GM19025 (cell line): ENCODE measurements around the gene CHMP5.

Experiments used
- ATAC-seq: cut with Tn5 transposase; IDR thresholded peaks from one replicate; pipeline ENCODE4 v1.9.1; 2021; ENCODE audit warnings: mild to moderate bottlenecking, low read depth, moderate library complexity; ENCODE audit not compliant: unreplicated experiment

Gene CHMP5

GRCh38 chr9:33242609-33243134 is 22.2 kb upstream of the CHMP5 start:
- no peak for ATAC-seq

GRCh38 chr9:33244137-33244784 is 20.6 kb upstream of the CHMP5 start:
- no peak for ATAC-seq

- ATAC-seq, result no peak
Observed at GRCh38 chr9:33245341-33245740, 19.5 kb upstream of the CHMP5 start.

- no peak for ATAC-seq
Observed at GRCh38 chr9:33246269-33246860, 18.5 kb upstream of the CHMP5 start.

- ATAC-seq, result no peak
Observed at GRCh38 chr9:33248606-33249005, 16.2 kb upstream of the CHMP5 start.

GRCh38 chr9:33249087-33249658 is 15.7 kb upstream of the CHMP5 start:
- peak; percentile 59 for ATAC-seq

- no peak for ATAC-seq
Observed at GRCh38 chr9:33249983-33250382, 14.9 kb upstream of the CHMP5 start.

- ATAC-seq, result no peak
Observed at GRCh38 chr9:33250458-33250995, 14.3 kb upstream of the CHMP5 start.

- ATAC-seq, result no peak
Observed at GRCh38 chr9:33254211-33254610, 10.6 kb upstream of the CHMP5 start.

- ATAC-seq, result no peak
Observed at GRCh38 chr9:33255014-33255413, 9.8 kb upstream of the CHMP5 start.

GRCh38 chr9:33255471-33255870 is 9.4 kb upstream of the CHMP5 start:
- no peak for ATAC-seq

GRCh38 chr9:33256236-33256635 is 8.6 kb upstream of the CHMP5 start:
- ATAC-seq, result no peak

- no peak for ATAC-seq
Observed at GRCh38 chr9:33257276-33257675, 7.6 kb upstream of the CHMP5 start.

- ATAC-seq, result no peak
Observed at GRCh38 chr9:33260372-33260771, 4.5 kb upstream of the CHMP5 start.

- no peak for ATAC-seq
Observed at GRCh38 chr9:33263131-33264002, 1.5 kb upstream of the CHMP5 start.

- ATAC-seq, result peak; percentile 21
Observed at GRCh38 chr9:33264003-33264472, 811 bp upstream of the CHMP5 start.

- ATAC-seq, result no peak
Observed at GRCh38 chr9:33265211-33265865, 489 bp downstream of the CHMP5 start.

- ATAC-seq, result no peak
Observed at GRCh38 chr9:33267151-33267767, 2.4 kb downstream of the CHMP5 start.

GRCh38 chr9:33270146-33270545 is 5.3 kb downstream of the CHMP5 start:
- ATAC-seq, result no peak

GRCh38 chr9:33272061-33272460 is 7.2 kb downstream of the CHMP5 start:
- no peak for ATAC-seq
